LNCaP clone FGC (cell line): ENCODE results near the gene PNPLA5.

ENCODE experiments used
- DNase-seq: peaks from one replicate; pipeline ENCODE4 v3.0.0-alpha.2; 2011; ENCODE audit warnings: low read depth
- H3K4me3 ChIP-seq: 2 replicates; pipeline ENCODE4 v1.5.1; 2011; ENCODE audit warnings: mild to moderate bottlenecking, low read depth, low read length, control low read depth
- TF ChIP-seq, protein P1 (sequence below): IDR thresholded peaks from 2 replicates; pipeline ENCODE4 v1.5.1; 2012; ENCODE audit warnings: mild to moderate bottlenecking; ENCODE audit not compliant: control insufficient read depth, insufficient read depth; ENCODE audit errors: extremely low read depth

Gene PNPLA5

DNA sequence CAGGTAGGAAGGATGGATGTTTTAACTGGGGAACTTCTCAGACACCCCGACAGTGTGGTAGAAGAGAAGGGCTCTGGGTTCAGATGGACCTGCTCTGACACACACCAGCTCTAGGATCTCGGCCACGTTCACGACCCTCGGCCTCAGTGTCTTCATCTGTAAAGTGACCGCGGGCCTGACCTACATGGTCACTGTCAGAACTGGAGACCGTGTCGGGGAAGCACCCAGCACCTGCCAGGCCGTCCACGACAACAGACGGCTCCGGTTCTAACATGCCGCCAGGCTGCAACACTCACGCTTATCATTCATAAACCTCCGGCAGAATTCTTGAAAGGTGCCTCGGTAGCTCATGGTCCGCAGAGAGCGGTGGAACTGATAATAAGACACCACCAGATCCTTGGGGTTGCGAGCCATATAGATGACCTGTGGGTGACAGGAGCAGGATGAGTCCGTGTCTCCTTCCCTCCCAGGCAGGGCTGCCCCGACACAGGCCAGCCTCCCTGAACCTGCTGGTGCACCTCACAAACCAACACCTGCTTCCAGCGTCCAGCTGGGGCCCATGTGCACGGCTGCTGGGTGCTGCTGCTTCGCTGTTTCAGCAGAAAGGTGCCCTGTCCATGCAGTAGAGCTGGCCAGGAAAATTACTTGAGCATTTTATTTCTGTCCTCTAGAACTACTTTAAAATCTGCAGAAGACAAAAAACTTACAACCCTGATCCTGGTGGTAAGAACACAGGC lies 53.1 kb downstream of the PNPLA5 start:
- DNase-seq = no peak
- no peak overlapping the region for H3K4me3 ChIP-seq
- TF ChIP-seq, protein P1, sequence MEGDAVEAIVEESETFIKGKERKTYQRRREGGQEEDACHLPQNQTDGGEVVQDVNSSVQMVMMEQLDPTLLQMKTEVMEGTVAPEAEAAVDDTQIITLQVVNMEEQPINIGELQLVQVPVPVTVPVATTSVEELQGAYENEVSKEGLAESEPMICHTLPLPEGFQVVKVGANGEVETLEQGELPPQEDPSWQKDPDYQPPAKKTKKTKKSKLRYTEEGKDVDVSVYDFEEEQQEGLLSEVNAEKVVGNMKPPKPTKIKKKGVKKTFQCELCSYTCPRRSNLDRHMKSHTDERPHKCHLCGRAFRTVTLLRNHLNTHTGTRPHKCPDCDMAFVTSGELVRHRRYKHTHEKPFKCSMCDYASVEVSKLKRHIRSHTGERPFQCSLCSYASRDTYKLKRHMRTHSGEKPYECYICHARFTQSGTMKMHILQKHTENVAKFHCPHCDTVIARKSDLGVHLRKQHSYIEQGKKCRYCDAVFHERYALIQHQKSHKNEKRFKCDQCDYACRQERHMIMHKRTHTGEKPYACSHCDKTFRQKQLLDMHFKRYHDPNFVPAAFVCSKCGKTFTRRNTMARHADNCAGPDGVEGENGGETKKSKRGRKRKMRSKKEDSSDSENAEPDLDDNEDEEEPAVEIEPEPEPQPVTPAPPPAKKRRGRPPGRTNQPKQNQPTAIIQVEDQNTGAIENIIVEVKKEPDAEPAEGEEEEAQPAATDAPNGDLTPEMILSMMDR = no peak

- DNase-seq = no peak
- TF ChIP-seq, protein P1 = no peak
- H3K4me3 ChIP-seq = no peak overlapping the region
Measured at GRCh38 chr22:43838161-43838560, 53.7 kb downstream of the PNPLA5 start.

- no peak overlapping the region for H3K4me3 ChIP-seq
- TF ChIP-seq, protein P1 = no peak
Measured at GRCh38 chr22:43837666-43838065, 54.1 kb downstream of the PNPLA5 start.

GRCh38 chr22:43835736-43836135 lies 56.1 kb downstream of the PNPLA5 start:
- H3K4me3 ChIP-seq = no peak overlapping the region
- TF ChIP-seq, protein P1 = no peak
- no peak for DNase-seq

More at GRCh38 chr22:43837666-43838065, 54.1 kb downstream of the PNPLA5 start:
- no peak for DNase-seq

GRCh38 chr22:43835166-43835565 lies 56.6 kb downstream of the PNPLA5 start:
- TF ChIP-seq, protein P1 = no peak
- DNase-seq = no peak
- H3K4me3 ChIP-seq = no peak overlapping the region

DNA sequence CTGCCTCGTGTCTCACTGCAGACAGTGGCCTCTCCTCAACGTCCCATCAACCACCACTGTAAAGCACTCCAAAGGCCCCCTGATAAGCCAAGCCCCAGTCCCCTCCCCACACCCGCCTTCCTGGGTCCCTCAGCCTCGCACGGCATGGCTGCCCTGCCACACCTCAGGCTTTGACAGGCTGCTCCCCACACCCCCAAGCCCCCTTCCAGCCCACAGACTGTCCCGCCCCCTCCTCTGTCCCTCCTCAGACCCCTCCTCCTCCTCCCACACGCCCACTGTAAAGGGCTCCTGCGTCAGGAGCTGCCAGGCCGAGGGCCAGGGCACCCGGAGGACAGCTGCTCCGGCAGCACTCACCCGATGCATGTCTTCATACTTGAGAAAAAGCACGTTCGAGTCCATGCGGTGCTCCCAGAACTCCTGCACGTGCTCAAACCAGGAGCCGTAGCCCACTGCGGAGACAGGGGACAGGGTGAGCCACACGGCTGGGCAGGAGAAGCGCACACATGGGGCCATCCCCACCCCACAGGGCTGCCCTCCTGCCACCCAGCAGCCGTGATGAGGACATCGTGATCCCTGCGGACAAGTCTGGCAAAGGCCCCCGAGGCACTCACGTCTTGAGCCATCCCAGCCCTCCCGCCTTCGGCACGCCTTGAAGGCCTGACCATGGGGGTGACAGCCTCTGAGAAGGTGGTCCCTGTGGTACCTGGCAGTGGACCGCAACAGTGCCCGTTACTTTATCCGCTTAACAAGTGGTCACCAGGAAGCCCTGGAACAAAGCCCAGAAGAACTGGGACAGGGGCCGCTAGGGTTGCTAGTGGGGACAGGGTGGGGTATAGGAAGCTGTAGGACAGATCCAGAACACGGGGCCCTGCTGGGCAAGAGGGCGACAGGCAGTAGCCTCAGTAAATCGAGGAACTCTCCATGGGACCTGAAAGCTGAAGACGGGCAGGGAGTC lies 58.2 kb downstream of the PNPLA5 start:
- DNase-seq = no peak
- no peak overlapping the region for H3K4me3 ChIP-seq
- TF ChIP-seq, protein P1 = no peak
